Ammon's horn (tissue), 1 donor: ENCODE data around the gene BRD3OS.
"Not testable (repeated sequence)": the region's sequence is repeated elsewhere in the genome, so short reads cannot be mapped to it uniquely, and the experiment has no call there.

Experiments
- DNase-seq: peaks from one replicate; pipeline ENCODE4 v3.0.0-alpha.2; 2016; ENCODE audit warnings: low spot score

The BRD3OS gene

DNA sequence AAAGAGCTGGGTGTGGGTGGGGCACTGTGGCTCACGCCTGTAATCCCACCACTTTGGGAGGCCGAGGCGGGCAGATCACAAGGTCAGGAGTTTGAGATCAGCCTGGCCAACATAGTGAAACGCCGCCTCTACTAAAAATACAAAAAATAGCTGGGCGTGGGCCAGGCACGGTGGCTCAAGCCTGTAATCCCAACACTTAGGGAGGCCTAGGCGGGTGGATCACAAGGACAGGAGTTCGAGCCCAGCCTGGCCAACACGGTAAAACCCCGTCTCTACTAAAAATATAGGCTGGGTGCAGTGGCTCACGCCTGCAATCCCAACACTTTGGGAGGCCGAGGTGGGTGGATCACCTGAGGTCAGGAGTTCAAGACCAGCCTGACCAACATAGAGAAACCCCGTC lies 36.5 kb upstream of the BRD3OS start:
- not testable (repeated sequence) for DNase-seq

- DNase-seq: no peak
Measured at GRCh38 chr9:133989625-133990365, 35.5 kb upstream of the BRD3OS start.

- DNase-seq: no peak
Measured at GRCh38 chr9:133990366-133991213, 34.7 kb upstream of the BRD3OS start.

DNA sequence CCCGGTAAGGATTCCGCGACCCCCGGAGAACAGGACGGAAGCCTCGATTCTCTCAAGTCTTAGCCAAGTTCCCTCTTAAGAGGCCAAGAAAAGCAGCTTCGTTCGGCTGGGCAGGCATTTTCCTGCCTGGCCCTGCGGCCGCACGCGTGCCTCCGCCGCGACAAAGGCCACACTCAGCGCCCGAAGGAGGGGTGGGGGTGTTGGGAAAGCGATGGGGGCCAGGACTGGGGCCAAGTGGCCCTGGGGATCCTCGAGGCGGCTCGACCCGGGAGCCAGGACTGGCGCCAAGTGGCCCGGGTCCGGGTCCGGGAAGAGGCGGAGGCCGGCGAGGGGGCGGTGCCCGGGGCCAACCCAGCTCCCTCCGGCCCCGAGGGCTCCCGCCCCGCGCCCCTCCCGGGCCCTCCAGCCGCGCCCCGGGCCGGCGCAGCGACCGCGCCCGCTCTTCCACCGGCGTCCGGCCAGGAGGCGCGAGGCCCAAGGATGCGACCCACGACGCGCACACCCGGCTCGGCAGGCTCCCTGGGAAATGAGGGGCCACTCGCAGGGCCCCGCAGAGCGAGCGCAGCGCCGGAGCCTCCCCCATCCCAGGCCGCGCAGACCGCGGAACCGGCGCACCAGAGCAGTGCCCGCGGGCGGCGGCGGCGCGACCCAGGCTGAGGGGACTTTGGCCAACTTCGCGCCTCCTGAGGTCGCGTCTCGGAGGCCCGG lies 33.9 kb upstream of the BRD3OS start:
- DNase-seq: no peak

DNA sequence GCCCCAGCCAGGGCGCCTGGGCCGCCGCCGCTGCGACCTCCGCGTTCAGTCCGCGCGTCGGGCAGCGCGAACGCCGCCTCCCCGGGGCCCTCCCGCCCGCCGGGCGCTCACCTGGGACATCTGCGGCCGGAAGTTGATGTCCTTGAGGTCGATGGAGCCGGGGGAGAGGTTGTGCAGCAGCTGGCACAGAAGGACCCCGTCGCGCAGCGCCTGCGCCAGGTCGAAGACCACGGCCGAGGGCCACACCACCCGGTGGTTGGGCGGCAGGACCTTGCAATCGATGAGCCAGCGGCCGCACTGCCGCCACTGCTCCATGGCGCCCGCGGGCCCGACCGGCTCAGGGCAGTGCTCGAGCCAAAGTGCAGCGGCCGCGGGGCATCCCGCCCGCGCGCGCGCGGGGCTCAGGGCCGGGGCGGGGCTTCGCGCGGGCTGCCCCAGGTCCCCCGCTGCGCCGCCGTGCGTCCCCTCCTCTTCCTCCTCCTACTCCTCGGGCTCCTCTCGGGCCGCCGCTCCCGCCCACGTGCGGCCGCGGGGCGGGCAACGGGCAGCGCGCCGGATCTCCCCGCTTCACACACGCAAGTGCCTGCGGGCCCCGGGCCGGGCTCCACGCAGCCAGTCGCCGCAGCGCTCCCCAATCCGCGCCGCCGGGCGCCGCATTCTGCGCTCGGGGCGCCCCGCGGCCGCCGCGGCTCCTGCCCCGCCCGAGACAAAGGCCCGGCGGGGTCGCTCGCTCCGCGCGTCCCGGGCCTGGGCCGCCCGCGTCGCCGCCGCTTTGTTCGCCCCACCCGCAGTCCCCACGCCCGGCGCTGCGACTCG lies 33.1 kb upstream of the BRD3OS start, which contains the start of gene VAV2:
Gene VAV2, minus strand, starts transcription at position 361 of the 816 bp plus-strand sequence. Its CDS starts 46 bp downstream, at position 315.
- peak; percentile 53 for DNase-seq

DNA sequence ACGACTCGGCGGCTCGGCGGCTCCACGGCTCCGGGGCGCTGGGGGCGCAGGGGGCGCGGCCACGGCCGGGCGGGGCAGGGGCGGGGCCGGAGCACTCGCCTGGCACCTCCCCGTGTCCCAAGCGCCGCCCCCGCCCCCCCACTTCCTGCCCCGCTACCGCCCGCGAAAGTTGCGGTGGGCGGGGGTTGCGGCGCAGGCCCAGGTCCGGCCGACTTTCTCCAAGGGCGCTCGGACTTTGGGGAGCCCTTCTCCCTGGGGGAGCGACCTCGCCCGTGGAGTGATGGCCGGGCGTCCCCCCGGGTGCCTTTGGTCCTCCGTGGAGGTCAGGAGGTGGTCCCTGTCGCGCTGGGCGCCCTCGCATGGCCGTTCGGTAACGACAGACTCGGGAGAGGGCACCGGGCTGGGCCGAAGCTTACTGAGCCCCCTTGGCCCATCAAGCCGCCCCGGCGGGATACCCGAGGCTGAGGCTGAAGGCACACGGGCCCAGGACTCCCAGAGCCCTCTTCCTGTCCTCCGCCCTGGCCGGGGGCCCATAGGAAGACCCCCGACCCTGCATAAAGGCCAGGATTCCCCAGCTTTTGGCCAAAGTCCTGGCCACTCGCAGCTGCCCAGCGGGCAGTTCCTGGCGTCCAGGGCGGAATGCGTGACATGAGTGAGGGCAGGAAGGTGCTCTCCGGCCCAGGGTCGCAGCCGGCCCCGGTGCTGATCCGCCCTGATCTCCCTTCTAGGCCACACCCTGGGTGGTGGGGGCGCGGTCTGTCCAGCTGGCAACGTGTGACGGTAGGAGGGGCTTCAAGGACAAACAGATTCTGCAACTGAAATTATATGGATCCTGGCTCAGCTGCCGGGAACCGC lies 32.3 kb upstream of the BRD3OS start:
- peak; percentile 61 for DNase-seq

DNA sequence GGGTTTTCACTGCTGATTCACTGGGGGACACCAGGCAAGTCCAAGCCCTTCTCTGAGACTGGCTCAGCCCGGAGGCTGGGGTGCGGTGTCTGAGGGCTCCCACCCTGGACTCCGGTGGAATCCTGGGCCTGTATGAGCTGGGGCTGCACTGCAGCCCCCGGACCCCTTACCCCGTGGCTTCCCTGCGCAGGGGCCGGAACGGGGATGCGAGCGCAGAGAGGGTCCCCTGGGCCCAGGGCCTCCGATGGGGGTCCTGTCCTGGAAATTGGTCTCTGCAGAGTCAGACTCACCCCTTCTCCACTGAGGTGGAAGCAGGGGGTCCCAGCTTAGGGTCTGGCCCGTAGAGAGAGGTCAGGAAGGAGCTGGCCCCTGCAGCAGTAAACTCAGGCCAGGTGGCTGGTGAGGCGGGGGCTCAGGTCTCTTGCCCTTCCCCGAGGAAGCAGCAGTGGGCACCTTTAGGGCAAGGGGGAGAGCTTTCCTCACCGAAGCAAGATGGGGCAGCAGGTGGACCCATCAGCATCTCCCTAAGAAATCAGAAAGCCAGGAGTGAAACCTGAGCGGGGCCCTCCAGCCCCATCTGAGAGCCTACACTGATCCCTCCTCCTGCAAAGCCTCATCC lies 31.5 kb upstream of the BRD3OS start:
- DNase-seq: no peak

DNA sequence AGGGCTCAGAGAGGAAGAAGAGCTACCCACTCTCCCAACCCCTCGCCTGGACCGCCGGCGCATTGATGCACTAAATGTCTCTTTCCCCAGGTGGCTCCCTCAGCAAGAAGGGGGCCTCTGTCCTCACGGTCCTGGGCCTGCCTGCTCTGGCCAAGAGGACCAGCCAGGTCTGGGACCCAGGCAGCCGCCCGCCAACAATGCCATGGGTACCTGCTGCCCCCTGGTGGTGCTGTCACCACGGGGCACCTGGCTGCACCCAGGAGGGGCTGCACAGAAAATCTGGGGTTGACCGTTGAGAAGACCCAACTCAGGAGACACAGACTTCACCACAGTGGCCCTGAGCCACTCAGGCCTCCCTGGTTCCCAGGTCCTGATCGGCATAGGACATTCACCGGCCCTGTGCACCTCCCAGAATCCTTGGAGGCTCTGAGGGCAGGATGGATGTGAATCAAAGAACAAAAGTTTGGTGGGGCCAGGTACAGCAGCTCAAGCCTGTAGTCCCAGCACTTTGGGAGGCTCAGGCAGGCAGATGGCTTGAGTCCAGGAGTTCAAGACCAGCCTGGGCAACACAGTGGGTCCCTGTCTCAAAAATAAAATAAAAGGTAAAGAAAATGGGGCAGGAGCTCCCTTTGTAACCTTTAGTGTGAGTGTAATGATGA lies 30.8 kb upstream of the BRD3OS start:
- DNase-seq: peak; percentile 83

DNA sequence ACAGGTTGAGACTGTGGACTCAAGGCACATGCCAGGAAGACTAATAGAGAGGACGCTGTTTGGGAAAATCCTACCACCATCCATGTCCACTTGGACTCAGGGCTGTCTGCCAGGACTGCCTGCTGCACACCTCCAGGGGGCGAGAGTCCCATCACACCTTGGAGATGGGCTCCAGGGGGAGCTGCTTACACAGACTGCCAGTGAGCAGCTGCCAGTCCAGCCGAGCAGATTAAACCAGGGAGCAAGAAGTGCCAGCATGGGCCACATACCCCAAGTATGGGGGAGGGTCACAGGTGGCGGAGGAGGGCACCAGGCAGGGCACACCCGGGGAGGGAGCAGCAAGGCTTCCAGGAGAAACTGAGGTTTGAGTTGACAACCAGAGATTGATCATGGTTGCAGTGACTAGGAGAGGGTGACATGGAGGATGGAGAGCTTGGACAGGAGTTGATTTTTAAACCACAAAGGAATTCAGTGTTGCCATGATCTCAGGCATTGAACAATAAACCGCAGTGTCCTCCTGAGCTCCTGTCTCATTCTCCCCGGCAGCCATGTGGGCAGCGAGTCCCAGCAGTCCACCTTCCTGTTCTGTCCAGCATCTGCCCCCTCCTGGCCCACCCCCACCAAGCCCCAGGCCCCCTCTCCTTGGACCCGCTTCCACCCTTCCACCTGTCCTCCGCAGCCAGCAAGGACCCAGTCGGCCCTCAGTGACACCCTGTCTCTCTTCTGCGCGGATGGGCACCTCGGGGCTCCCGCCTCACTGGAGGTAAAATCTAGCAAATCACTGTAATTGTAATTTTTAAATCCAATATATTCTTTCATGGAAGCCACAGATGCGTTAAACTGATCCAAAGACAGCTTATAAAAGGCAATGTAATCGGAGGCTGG lies 30.0 kb upstream of the BRD3OS start:
- DNase-seq: no peak

DNA sequence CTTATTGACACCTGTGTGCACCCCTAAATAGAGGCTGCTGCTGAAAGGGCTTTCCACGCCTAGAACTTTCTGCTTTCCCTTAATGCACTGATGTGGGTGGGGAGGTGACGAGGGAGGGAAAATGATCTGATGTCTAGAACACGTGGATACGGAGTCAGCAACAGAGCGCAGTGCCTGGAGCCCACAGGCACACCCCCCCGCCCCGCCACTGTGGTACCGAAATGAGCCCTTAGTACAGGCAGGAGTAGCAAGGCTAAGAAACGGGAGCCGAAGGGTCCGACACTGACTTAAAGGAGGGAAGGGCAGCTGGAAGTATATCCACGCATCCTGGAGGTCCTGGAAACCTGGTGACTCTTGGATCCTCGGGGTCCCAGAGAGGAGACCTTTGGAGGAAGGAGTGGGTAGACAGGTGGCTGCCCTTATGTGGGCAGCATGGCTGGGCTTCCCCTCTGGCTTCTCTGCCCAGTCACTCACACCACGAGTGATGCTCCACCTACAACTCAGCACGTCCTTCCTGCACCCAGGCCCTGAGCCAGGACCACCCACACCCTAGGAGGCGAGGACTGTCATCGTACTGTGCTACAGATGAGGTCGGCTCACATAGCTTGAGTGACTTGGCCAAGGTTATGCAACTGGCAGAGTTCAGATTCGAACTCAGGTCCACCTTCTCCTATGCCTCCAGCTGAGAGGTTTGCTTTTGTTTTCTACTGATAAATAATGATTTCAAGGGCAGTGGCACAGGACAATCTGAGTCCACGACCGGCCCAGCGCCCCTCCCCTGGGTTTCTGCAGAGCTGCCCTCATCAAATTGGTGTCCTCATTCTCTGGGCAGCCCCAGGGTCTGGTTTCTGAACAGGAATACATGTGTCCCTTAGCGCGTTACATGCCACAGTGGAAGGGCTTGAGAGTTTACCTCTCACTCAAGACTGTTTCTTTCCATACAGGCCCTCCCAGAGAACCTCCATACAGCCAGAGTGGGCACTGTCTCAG lies 28.5 kb upstream of the BRD3OS start:
- DNase-seq: no peak

DNA sequence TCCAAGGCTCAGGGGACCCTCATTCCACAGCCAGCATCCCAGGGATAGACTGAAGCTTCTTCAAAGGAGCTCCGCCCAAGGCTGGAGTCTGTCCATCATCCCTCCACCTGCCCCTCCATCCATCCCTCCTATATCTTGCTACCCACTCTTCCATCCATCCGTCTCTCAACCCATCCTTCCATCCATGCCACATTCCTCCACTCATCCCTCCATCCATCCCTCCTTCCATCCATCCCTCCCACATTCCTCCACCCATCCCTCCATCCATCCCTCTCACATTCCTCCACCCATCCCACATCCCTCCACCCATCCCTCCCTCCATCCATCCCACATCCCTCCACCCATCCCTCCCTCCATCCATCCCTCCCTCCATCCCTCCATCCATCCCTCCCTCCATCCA lies 27.7 kb upstream of the BRD3OS start:
- no peak for DNase-seq

GRCh38 chr9:133998915-133999595 lies 26.2 kb upstream of the BRD3OS start:
- no peak for DNase-seq

DNA sequence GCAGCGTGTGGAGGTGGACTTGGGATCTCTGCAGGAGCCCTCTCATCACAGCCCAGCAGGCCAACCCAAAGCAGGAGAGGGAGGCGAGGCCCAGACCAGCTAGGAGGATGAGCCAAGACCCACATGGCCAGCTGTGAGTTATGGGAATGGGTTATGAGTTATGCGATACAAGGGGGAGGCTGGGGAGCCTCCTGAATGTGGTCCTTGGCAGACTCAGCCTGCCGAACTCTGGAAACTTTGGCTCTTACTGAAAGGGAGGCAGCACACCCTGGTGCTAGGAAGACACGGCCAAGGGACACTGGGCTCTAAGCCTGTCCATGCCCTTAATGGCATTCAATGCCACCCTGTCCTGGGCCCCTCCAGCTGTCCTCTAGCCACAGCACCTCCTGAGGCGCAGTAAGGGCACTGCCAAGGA lies 25.4 kb upstream of the BRD3OS start:
- DNase-seq: no peak

DNA sequence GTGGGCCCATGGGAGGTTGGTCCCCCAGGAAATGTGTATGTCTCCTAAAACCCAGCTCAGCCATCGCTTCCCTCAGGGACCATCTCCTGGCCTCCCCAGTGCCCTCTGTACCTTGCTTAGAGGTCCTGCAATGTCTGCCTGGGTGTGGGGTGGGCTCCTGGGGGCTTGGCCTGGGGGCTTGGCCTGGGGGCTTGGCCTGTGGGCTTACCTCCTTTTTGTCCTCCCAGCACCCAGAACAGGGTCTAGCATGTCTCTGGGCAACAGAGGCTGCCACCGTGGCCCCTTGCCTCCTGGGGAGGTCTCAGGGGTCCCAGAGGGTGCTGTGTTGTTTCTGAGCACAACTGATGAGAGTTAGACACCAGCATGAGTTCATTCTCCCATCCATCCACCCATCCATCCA lies 22.5 kb upstream of the BRD3OS start:
- DNase-seq: no peak

- no peak for DNase-seq
Measured at GRCh38 chr9:134003237-134003636, 22.0 kb upstream of the BRD3OS start.

DNA sequence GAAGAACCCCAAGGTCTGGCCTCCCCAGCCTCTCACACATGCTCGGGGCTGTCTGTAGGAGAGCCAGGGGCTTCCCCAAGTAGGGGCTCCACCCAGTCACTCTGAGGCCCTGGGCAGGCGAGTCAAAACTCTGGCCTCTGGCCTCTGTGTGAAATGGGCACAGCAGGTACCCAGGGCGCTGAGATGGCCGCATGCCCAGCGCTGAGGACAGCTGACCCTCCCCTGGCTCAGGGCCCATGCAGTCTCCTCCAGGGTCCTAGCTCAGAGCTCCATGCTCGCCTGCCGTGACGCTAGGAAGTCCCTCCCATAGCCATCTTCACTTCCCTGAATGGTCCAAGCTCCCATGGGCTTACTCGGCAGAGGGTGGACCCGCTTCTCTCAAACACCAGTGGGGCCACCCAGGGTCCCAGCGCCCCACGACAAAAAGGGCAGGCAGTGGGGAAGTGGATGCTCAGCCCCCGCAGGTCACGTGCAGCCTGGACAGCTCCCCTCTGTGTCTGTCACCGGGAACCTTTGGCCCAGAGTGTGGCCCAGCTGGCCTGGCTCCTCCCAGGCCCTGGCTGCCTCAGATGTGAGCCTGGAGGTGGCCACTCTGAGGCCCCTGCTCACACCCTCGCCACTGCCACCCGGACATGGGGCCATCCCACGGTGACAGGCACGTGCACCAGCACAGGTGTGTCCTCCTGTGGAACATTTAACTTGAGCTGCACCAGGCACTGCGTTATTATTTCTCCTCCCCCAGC lies 21.0 kb upstream of the BRD3OS start:
- no peak for DNase-seq
